OCI-LY7 (cell line): ENCODE results near the gene MTHFD1L. TPM values are rescaled to one million over a fixed set of nuclear protein-coding genes. Genes with fewer than 3 reads are reported as not detected.

Experiments used
- BruUV-seq: library from RNA; stranded (reverse); fragments of 400-500 nt; replicated peaks from 2 replicates; lab custom pipeline; 2021; lab: Mats Ljungman, UMichigan
- CTCF ChIA-PET: fragments of 300-600 bp; sonication (Branson Sonifier 250); formaldehyde crosslinking; loops from one replicate; lab custom pipeline; 2022; ENCODE audit warnings: antibody characterized with exemption; ENCODE audit not compliant: unreplicated experiment; lab: Charles Lee
- POLR2A ChIA-PET: fragments of 300-600 bp; sonication (Branson Sonifier 250); formaldehyde crosslinking; loops from one replicate; lab custom pipeline; 2022; ENCODE audit warnings: antibody characterized with exemption; lab: Charles Lee
- DNase-seq: peaks from one replicate; pipeline ENCODE4 v3.0.0-alpha.2; 2015; ENCODE audit warnings: low spot score
- H2AFZ ChIP-seq: fragments of 200-600 bp; sonication (generic), shearing (Covaris generic); 2 replicates; pipeline ENCODE4 v1.6.1; 2014; ENCODE audit warnings: mild to moderate bottlenecking, antibody characterized with exemption, low read length, moderate library complexity
- H3K27ac ChIP-seq: fragments of 200-600 bp; sonication (generic); 2 replicates; pipeline ENCODE4 v1.5.1; 2014; ENCODE audit warnings: mixed run types, low read depth, mild to moderate bottlenecking, moderate library complexity, low read length, inconsistent platforms; ENCODE audit not compliant: poor library complexity, severe bottlenecking
- H3K36me3 ChIP-seq: fragments of 200-600 bp; sonication (generic); 2 replicates; pipeline ENCODE4 v1.6.1; 2014; ENCODE audit warnings: mild to moderate bottlenecking, antibody characterized with exemption, low read length, moderate library complexity, mixed read lengths; ENCODE audit not compliant: insufficient read depth
- H3K4me1 ChIP-seq: fragments of 200-600 bp; sonication (generic); 2 replicates; pipeline ENCODE4 v1.5.1; 2014; ENCODE audit warnings: mild to moderate bottlenecking, low read length; ENCODE audit not compliant: insufficient read depth, poor library complexity, severe bottlenecking
- H3K4me2 ChIP-seq: fragments of 200-600 bp; sonication (generic); 2 replicates; pipeline ENCODE4 v1.6.1; 2014; ENCODE audit warnings: mild to moderate bottlenecking, low read length
- H3K4me3 ChIP-seq: fragments of 200-600 bp; sonication (generic); 2 replicates; pipeline ENCODE4 v1.5.1; 2014; ENCODE audit warnings: mild to moderate bottlenecking, low read depth, low read length; ENCODE audit not compliant: poor library complexity, severe bottlenecking
- H3K79me2 ChIP-seq: fragments of 200-600 bp; sonication (generic); 2 replicates; pipeline ENCODE4 v1.6.1; 2016; ENCODE audit warnings: low read depth, mild to moderate bottlenecking, low read length, moderate library complexity, mixed read lengths; ENCODE audit not compliant: insufficient read depth
- H3K9me2 ChIP-seq: fragments of 200-600 bp; sonication (generic); 2 replicates; pipeline ENCODE4 v1.6.1; 2016; ENCODE audit warnings: mild to moderate bottlenecking, low read length, mixed read lengths; ENCODE audit not compliant: insufficient read depth
- H3K9me3 ChIP-seq: fragments of 200-600 bp; sonication (generic); 2 replicates; pipeline ENCODE4 v1.6.1; 2014; ENCODE audit warnings: mild to moderate bottlenecking, mixed run types, low read length, mixed read lengths
- H4K20me1 ChIP-seq: fragments of 200-600 bp; sonication (generic); 2 replicates; pipeline ENCODE4 v1.6.1; 2014; ENCODE audit warnings: mild to moderate bottlenecking, antibody characterized with exemption, low read length, moderate library complexity, mixed read lengths; ENCODE audit not compliant: insufficient read depth
- CTCF ChIP-seq: fragments of 200-600 bp; sonication (generic); conservative IDR thresholded peaks from 2 replicates; pipeline ENCODE4 v1.5.1; 2014; ENCODE audit warnings: mild to moderate bottlenecking, antibody characterized with exemption, low read length, moderate library complexity, mixed read lengths
- EZH2phosphoT487 ChIP-seq: fragments of 200-600 bp; sonication (generic); IDR thresholded peaks from 2 replicates; pipeline ENCODE4 v1.6.1; 2018; ENCODE audit warnings: low read depth, borderline replicate concordance, mild to moderate bottlenecking, mixed run types, antibody characterized with exemption, low read length, moderate library complexity, mixed read lengths
- intact Hi-C: fragments of 100-400 bp; cut with micrococcal nuclease; formaldehyde crosslinking; loops from one replicate; pipeline ENCODE4 v1.10.0; 2022; ENCODE audit not compliant: unreplicated experiment
- total RNA-seq, 2 experiments: library from RNA; depleted of rRNA in 1 of 2; stranded (reverse); fragments of >200 nt in 1 of 2; shearing (Covaris generic) in 1 of 2; gene quantifications; 2 replicates each; pipeline ENCODE4 v1.2.3, GENCODE V29; 2014 to 2022

Gene MTHFD1L
- total RNA-seq, 2 experiments from 2014 or later: 68.4 to 144 TPM

- Histone ChIP-seq H2AFZ (no peak overlapping the region), H3K9me2 (no peaks in the 10 kb centered on the region), H3K36me3 (peaks cover 75% of the 10 kb centered on the region), H3K9me3 (no peaks in the 10 kb centered on the region), H3K4me3 (no peak overlapping the region), H3K4me1 (no peaks in the 10 kb centered on the region), H3K27ac (no peak overlapping the region), H3K79me2 (no peaks in the 10 kb centered on the region), H4K20me1 (no peaks in the 10 kb centered on the region), H3K4me2 (no peak overlapping the region)
- ChIA-PET POLR2A (interaction anchor here (1.2 kb wide), 1 partner anchor 56 kb away, joined by 4 read pairs; no protein-coding TSS in a partner anchor), CTCF (no interaction called here)
- no TSS peak for BruUV-seq
- intact Hi-C loops: no loop called here
- TF ChIP-seq EZH2phosphoT487 (no peak), CTCF (no peak)
- no peak for DNase-seq
Measured at GRCh38 chr6:150971219-150971618, 105.7 kb downstream of the MTHFD1L start.

DNA sequence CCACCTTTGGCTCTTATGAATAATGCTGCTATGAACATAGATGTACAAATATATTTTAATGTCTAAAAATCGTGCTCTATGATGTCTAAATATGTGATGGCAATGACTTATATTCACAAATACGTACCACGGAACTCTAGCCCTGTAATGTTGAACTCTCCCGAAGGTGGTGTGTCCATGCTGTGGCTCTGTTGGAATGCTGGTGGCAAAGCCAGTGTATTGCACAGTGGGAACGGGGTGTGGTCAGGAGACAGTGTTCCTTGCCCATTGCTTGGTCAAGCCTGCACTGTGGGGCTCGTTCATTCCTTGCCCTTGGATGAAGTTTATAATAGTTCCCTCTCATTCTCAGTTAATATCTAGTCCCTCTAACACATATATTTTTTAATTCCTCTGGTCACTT lies 109.6 kb downstream of the MTHFD1L start:
- H3K27ac ChIP-seq: no peak overlapping the region
- H3K9me3 ChIP-seq: no peaks in the 10 kb centered on the region
- no peaks in the 10 kb centered on the region for H4K20me1 ChIP-seq
- no peaks in the 10 kb centered on the region for H3K4me1 ChIP-seq
- peaks cover 81% of the 10 kb centered on the region for H3K36me3 ChIP-seq
- H3K4me2 ChIP-seq: no peak overlapping the region
- POLR2A ChIA-PET: interaction anchor here (0.7 kb wide), 1 partner anchor 30 kb away, joined by 4 read pairs; no protein-coding TSS in a partner anchor
- TF ChIP-seq EZH2phosphoT487: no peak
- no peak for TF ChIP-seq CTCF
- no peak overlapping the region for H2AFZ ChIP-seq
- intact Hi-C loops: loop anchor here (5.0 kb wide), 1 partner anchor 38 kb away; no protein-coding TSS in a partner anchor
- no TSS peak for BruUV-seq
- CTCF ChIA-PET: no interaction called here
- no peaks in the 10 kb centered on the region for H3K79me2 ChIP-seq
- DNase-seq: no peak
- H3K9me2 ChIP-seq: no peaks in the 10 kb centered on the region
- no peak overlapping the region for H3K4me3 ChIP-seq

GRCh38 chr6:150977281-150977680 lies 111.8 kb downstream of the MTHFD1L start:
- DNase-seq: no peak
- Histone ChIP-seq H4K20me1 (no peaks in the 10 kb centered on the region), H2AFZ (no peak overlapping the region), H3K4me2 (no peak overlapping the region), H3K4me1 (peaks cover 13% of the 10 kb centered on the region), H3K9me2 (no peaks in the 10 kb centered on the region), H3K4me3 (no peak overlapping the region), H3K36me3 (peaks cover 78% of the 10 kb centered on the region), H3K27ac (no peak overlapping the region), H3K79me2 (no peaks in the 10 kb centered on the region), H3K9me3 (no peaks in the 10 kb centered on the region)
- CTCF ChIA-PET: no interaction called here
- no TSS peak for BruUV-seq
- no peak for TF ChIP-seq CTCF
- TF ChIP-seq EZH2phosphoT487: no peak
- POLR2A ChIA-PET: no interaction called here
- intact Hi-C loops: loop anchor here (5.0 kb wide), 1 partner anchor 40 kb away; no protein-coding TSS in a partner anchor
